EL (cell line): Measurements from ENCODE around the gene ASCL1.
A peak's percentile ranks its signal among the peaks of the same experiment; 100 is the strongest.

ENCODE experiments used
- DNase-seq: peaks from one replicate; pipeline ENCODE4 v3.0.0-alpha.2; 2016

The ASCL1 gene

DNA sequence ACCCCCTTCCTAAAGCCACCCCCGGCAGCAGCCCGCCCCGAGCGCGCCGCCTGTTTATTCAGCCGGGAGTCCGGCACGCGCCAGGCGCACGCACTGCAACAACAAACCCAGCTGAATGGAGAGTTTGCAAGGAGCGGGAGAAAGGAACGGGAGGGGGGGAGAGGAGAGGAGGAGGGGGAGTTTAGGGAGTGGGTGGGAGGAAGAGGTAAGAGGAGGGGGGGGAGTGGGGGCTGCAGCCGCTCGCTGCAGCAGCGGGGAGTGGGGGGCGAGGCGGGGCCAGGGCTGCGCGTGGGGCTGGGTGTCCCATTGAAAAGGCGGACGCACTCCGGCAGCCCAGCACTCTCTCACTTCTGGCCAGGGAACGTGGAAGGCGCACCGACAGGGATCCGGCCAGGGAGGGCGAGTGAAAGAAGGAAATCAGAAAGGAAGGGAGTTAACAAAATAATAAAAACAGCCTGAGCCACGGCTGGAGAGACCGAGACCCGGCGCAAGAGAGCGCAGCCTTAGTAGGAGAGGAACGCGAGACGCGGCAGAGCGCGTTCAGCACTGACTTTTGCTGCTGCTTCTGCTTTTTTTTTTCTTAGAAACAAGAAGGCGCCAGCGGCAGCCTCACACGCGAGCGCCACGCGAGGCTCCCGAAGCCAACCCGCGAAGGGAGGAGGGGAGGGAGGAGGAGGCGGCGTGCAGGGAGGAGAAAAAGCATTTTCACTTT, at the start of gene ASCL1:
TSS of gene ASCL1 (plus strand) at position 336 of the 712 bp plus-strand sequence. CDS start 571 bp downstream, outside the sequence.
- DNase-seq, result peak; percentile 13

DNA sequence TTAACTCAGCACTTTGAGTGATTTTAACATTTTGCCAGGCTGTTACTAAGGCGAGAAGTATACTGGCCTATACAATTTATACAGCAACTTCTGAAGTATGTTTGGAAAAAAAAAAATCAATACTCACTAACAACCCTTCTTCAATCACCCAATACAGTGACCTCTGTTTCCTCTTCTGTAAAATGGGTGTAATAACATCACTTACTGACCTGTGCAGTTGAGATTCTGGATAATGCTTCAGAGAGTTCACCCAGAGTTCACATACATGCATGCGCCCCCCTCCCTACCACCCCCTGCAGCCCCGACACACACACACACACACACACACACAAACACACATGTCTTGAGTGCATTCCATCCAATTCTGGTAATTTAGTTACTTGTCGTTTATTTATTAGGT, 49.6 kb upstream of the ASCL1 start:
- DNase-seq, result no peak

DNA sequence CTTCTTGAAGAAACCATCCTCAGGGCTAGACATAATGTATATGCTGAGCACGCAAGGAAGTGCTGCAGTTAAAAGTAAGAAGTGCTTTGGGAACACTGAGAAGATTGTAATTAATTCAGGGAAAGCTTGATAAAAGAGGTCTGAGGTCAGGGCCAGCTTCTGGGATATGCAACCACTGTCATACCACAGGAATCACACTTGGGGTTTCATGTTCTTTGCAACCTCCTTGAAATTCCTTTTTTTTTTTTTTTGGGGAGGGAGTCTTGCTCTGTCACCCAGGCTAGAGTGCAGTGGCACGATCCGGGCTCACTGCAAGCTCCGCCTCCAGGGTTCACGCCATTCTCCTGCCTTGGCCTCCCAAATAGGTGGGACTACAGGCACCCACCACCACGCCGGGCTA, 47.3 kb upstream of the ASCL1 start:
- DNase-seq, result no peak

GRCh38 chr12:102910792-102911191, 46.7 kb upstream of the ASCL1 start:
- no peak for DNase-seq

GRCh38 chr12:102911320-102911719, 46.2 kb upstream of the ASCL1 start:
- DNase-seq, result no peak

- no peak for DNase-seq
These were observed 45.2 kb upstream of the ASCL1 start for GRCh38 chr12:102912258-102912657.

DNA sequence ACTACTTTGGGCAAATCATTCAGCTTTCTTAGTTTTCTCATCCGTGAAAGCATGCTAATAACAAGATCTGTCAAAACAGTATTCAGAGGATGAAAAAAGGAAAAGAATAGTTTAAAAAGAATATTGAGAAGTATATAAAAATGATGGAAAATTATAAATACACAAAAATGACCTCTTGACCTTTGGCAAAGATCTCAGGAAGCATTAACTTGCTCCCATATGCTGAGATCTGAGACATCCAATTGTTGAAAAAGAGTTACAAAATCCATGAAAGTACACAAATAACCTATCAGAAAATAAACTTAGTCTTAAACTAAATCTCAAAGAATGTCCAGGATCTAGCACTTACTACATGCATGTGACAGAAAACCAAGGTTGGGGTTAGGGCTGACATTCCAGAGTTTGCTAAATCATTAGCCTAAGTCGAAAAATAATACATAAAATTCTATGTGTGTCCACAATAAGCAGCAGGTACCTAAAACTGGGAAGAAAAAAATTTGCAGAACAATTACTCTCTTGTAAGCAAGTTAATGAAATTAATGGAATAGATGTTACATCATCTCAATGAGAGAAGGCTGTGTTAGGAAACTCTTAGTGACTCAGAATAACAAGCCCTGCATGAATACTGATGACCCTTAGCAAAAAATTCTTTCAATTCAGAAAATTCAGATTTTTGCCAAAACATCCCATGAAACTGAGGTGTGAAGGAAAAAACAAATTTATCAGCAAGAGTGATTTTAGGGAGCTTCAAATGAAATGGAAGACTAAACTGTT, 43.8 kb upstream of the ASCL1 start:
- no peak for DNase-seq

GRCh38 chr12:102916252-102917025, 41.0 kb upstream of the ASCL1 start:
- no peak for DNase-seq

DNA sequence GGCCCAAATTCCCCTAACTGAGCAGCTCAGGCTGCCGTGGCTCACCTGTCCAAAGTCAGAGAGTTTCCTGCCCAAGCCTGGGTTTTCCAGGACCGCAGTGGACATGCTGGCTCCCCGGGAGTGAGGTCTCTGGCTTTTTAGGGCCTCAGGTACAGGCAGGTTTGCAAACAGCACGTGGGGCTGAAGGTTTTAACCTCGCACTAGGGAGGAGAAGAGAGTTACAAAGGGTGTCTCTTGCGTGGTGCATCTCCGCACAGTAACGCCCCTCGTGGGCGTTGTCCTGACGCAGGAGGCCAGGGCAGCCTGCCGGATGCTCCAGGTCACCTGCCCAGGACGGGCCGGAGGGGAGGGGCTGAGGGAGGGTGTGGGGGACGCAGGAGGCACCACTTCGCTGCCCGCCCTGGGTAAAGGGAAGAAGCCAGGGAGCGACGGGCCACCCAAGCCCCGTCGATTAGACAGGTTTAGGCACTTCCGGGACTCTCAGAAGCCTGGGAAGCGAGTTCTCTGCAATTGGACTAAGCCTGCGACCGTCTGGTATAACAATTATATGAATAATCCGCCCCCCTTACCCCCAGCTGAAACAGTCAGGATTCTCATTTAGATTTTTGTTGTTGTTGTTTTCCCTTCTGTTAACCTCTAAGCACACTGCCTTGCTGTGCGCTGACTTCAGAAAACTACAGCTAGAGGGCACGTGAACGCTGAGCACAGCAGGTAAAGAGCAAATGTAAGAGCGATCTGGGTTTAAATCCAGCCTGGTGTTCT, 40.3 kb upstream of the ASCL1 start, which contains the start of gene PAH:
TSS of gene PAH (minus strand) at position 219 of the 762 bp plus-strand sequence. CDS start at position 105, 114 bp downstream.
- DNase-seq, result peak; percentile 1

- no peak for DNase-seq
These were observed 38.6 kb upstream of the ASCL1 start for GRCh38 chr12:102918840-102919239.

- no peak for DNase-seq
These were observed 37.2 kb upstream of the ASCL1 start for GRCh38 chr12:102920271-102920670.

GRCh38 chr12:102921240-102921639, 36.2 kb upstream of the ASCL1 start:
- DNase-seq, result no peak

- no peak for DNase-seq
These were observed 30.3 kb upstream of the ASCL1 start for GRCh38 chr12:102927220-102927619.

GRCh38 chr12:102933168-102933567, 24.3 kb upstream of the ASCL1 start:
- no peak for DNase-seq

- DNase-seq, result no peak
These were observed 18.4 kb upstream of the ASCL1 start for GRCh38 chr12:102939059-102939458.

- no peak for DNase-seq
These were observed 17.7 kb upstream of the ASCL1 start for GRCh38 chr12:102939670-102940222.

GRCh38 chr12:102946042-102946441, 11.4 kb upstream of the ASCL1 start:
- no peak for DNase-seq

DNA sequence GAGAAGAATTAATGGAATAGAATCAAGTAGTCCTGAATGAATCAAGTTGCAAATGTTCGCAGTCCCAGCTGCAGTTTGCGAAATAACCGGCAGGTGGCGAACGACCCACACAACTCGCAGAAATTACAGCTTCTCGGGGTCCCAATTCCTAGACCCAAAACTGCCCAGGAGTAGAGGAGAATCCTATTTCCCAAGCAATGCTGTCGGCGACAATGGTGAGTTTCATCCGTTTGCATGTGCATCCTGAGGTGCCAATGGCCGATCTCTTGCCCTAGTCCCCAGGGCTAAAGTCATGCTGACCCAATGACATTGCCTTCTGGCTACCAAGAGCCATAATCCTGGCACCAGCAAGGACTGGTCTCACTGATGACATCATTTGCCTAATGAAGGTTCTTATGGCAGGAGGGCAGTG, 8.5 kb upstream of the ASCL1 start:
- DNase-seq, result peak; percentile 31

GRCh38 chr12:102950107-102950949, 7.1 kb upstream of the ASCL1 start:
- DNase-seq, result no peak

GRCh38 chr12:102950950-102951619, 6.4 kb upstream of the ASCL1 start:
- DNase-seq, result no peak

- DNase-seq, result no peak
These were observed 5.6 kb upstream of the ASCL1 start for GRCh38 chr12:102951841-102952240.
